ENCODE data around the gene FHOD3. TPM values are rescaled to one million over a fixed set of nuclear protein-coding genes. Genes with fewer than 3 reads are reported as not detected.
A peak's percentile ranks its signal among the peaks of the same experiment; 100 is the strongest.

Gene FHOD3
- polyA plus RNA-seq, 1 donor from 2014 or later: not detected

- H3K4me1 Mint-ChIP-seq: no peaks in the 10 kb centered on the region
- H3K27me3 Mint-ChIP-seq: peaks cover 1% of the 10 kb centered on the region
- H3K4me3 Mint-ChIP-seq: no peak overlapping the region
- peaks cover 0 to 5% (median 0%) of the 10 kb centered on the region in 3 donors for H3K9me3 Mint-ChIP-seq
- H3K36me3 Mint-ChIP-seq: peaks cover 2% of the 10 kb centered on the region
- H3K27ac Mint-ChIP-seq: no peak overlapping the region
These were observed 206.0 kb downstream of the FHOD3 start for GRCh38 chr18:36503477-36503876.

- Mint-ChIP-seq H3K27ac (no peak overlapping the region), H3K27me3 (peaks cover 6% of the 10 kb centered on the region), H3K9me3 (peaks cover 0 to 5% (median 0%) of the 10 kb centered on the region in 3 donors), H3K4me1 (no peaks in the 10 kb centered on the region), H3K4me3 (no peak overlapping the region), H3K36me3 (peaks cover 2% of the 10 kb centered on the region)
These were observed 207.4 kb downstream of the FHOD3 start for GRCh38 chr18:36504928-36505327.

GRCh38 chr18:36505665-36506064, 208.2 kb downstream of the FHOD3 start:
- Mint-ChIP-seq H3K9me3 (peaks cover 0 to 5% (median 0%) of the 10 kb centered on the region in 3 donors), H3K36me3 (peaks cover 2% of the 10 kb centered on the region), H3K27me3 (peaks cover 6% of the 10 kb centered on the region), H3K27ac (no peak overlapping the region), H3K4me3 (no peak overlapping the region), H3K4me1 (no peaks in the 10 kb centered on the region)

GRCh38 chr18:36509646-36510197, 212.2 kb downstream of the FHOD3 start:
- Mint-ChIP-seq H3K9me3 (no peaks in the 10 kb centered on the region), H3K36me3 (peaks cover 2% of the 10 kb centered on the region), H3K27ac (no peak overlapping the region), H3K4me3 (no peak overlapping the region), H3K4me1 (peaks cover 0 to 1% (median 0%) of the 10 kb centered on the region in 3 donors), H3K27me3 (peaks cover 6% of the 10 kb centered on the region)

GRCh38 chr18:36511791-36512352, 214.4 kb downstream of the FHOD3 start:
- Mint-ChIP-seq H3K27ac (no peak overlapping the region), H3K27me3 (peaks cover 6% of the 10 kb centered on the region), H3K4me3 (no peak overlapping the region), H3K36me3 (peaks cover 2% of the 10 kb centered on the region), H3K9me3 (no peaks in the 10 kb centered on the region), H3K4me1 (peaks cover 0 to 1% (median 0%) of the 10 kb centered on the region in 3 donors)

- no peaks in the 10 kb centered on the region for H3K9me3 Mint-ChIP-seq
- H3K36me3 Mint-ChIP-seq: peaks cover 2% of the 10 kb centered on the region
- H3K4me1 Mint-ChIP-seq: peaks cover 0 to 1% (median 0%) of the 10 kb centered on the region in 3 donors
- H3K27ac Mint-ChIP-seq: no peak overlapping the region
- H3K27me3 Mint-ChIP-seq: peaks cover 8% of the 10 kb centered on the region
- no peak overlapping the region for H3K4me3 Mint-ChIP-seq
These were observed 216.0 kb downstream of the FHOD3 start for GRCh38 chr18:36513556-36513955.

- H3K27me3 Mint-ChIP-seq: peaks cover 5% of the 10 kb centered on the region
- peaks cover 0 to 1% (median 0%) of the 10 kb centered on the region in 3 donors for H3K4me1 Mint-ChIP-seq
- no peaks in the 10 kb centered on the region for H3K9me3 Mint-ChIP-seq
- H3K4me3 Mint-ChIP-seq: no peak overlapping the region
- peaks cover 2% of the 10 kb centered on the region for H3K36me3 Mint-ChIP-seq
- H3K27ac Mint-ChIP-seq: no peak overlapping the region
These were observed 217.3 kb downstream of the FHOD3 start for GRCh38 chr18:36514778-36515177.

- Mint-ChIP-seq H3K36me3 (peaks cover 2% of the 10 kb centered on the region), H3K27me3 (peaks cover 5% of the 10 kb centered on the region), H3K4me1 (peaks cover 0 to 1% (median 0%) of the 10 kb centered on the region in 3 donors), H3K4me3 (no peak overlapping the region), H3K9me3 (no peaks in the 10 kb centered on the region), H3K27ac (no peak overlapping the region)
These were observed 218.7 kb downstream of the FHOD3 start for GRCh38 chr18:36516258-36516657.

- H3K27me3 Mint-ChIP-seq: peaks cover 9% of the 10 kb centered on the region
- no peak overlapping the region for H3K4me3 Mint-ChIP-seq
- no peaks in the 10 kb centered on the region for H3K9me3 Mint-ChIP-seq
- no peak overlapping the region for H3K27ac Mint-ChIP-seq
- H3K36me3 Mint-ChIP-seq: peaks cover 2% of the 10 kb centered on the region
- H3K4me1 Mint-ChIP-seq: peaks cover 0 to 1% (median 0%) of the 10 kb centered on the region in 3 donors
These were observed 219.2 kb downstream of the FHOD3 start for GRCh38 chr18:36516726-36517125.

GRCh38 chr18:36518839-36519238, 221.3 kb downstream of the FHOD3 start:
- H3K27ac Mint-ChIP-seq: peak overlapping the region in 1 of 3 donors; percentile 74
- H3K36me3 Mint-ChIP-seq: peaks cover 2% of the 10 kb centered on the region
- H3K4me1 Mint-ChIP-seq: no peaks in the 10 kb centered on the region
- no peaks in the 10 kb centered on the region for H3K9me3 Mint-ChIP-seq
- no peak overlapping the region for H3K4me3 Mint-ChIP-seq
- peaks cover 12% of the 10 kb centered on the region for H3K27me3 Mint-ChIP-seq

GRCh38 chr18:36519358-36519757, 221.8 kb downstream of the FHOD3 start:
- no peaks in the 10 kb centered on the region for H3K9me3 Mint-ChIP-seq
- no peak overlapping the region for H3K27ac Mint-ChIP-seq
- peaks cover 12% of the 10 kb centered on the region for H3K27me3 Mint-ChIP-seq
- peaks cover 2% of the 10 kb centered on the region for H3K36me3 Mint-ChIP-seq
- H3K4me3 Mint-ChIP-seq: no peak overlapping the region
- H3K4me1 Mint-ChIP-seq: no peaks in the 10 kb centered on the region

GRCh38 chr18:36522509-36522908, 225.0 kb downstream of the FHOD3 start:
- H3K9me3 Mint-ChIP-seq: no peaks in the 10 kb centered on the region
- no peak overlapping the region for H3K27ac Mint-ChIP-seq
- no peaks in the 10 kb centered on the region for H3K4me1 Mint-ChIP-seq
- no peak overlapping the region for H3K4me3 Mint-ChIP-seq
- H3K36me3 Mint-ChIP-seq: no peaks in the 10 kb centered on the region
- H3K27me3 Mint-ChIP-seq: peaks cover 12% of the 10 kb centered on the region

GRCh38 chr18:36525913-36526312, 228.4 kb downstream of the FHOD3 start:
- Mint-ChIP-seq H3K9me3 (no peaks in the 10 kb centered on the region), H3K27ac (no peak overlapping the region), H3K36me3 (peaks cover 2% of the 10 kb centered on the region), H3K4me1 (no peaks in the 10 kb centered on the region), H3K27me3 (peaks cover 9% of the 10 kb centered on the region), H3K4me3 (no peak overlapping the region)

- Mint-ChIP-seq H3K4me1 (no peaks in the 10 kb centered on the region), H3K9me3 (no peaks in the 10 kb centered on the region), H3K27ac (no peak overlapping the region)
These were observed 229.1 kb downstream of the FHOD3 start for GRCh38 chr18:36526611-36527010.

GRCh38 chr18:36527051-36527450, 229.5 kb downstream of the FHOD3 start:
- peaks cover 5% of the 10 kb centered on the region for H3K36me3 Mint-ChIP-seq
- H3K4me1 Mint-ChIP-seq: no peaks in the 10 kb centered on the region

More at GRCh38 chr18:36526611-36527010, 229.1 kb downstream of the FHOD3 start:
- no peak overlapping the region for H3K4me3 Mint-ChIP-seq
- peaks cover 2% of the 10 kb centered on the region for H3K36me3 Mint-ChIP-seq
- H3K27me3 Mint-ChIP-seq: peaks cover 11% of the 10 kb centered on the region

More at GRCh38 chr18:36527051-36527450, 229.5 kb downstream of the FHOD3 start:
- peaks cover 7% of the 10 kb centered on the region for H3K27me3 Mint-ChIP-seq
- no peak overlapping the region for H3K27ac Mint-ChIP-seq
- no peak overlapping the region for H3K4me3 Mint-ChIP-seq
- no peaks in the 10 kb centered on the region for H3K9me3 Mint-ChIP-seq
